ENCODE data around the gene ANKRD12. TPM values are rescaled to one million over a fixed set of nuclear protein-coding genes. Genes with fewer than 3 reads are reported as not detected.

ANKRD12 gene
- total RNA-seq, 1 donor from 2014 or later: 125 TPM

- intact Hi-C loops (cut with micrococcal nuclease): no loop called here
- TF ChIP-seq CTCF (IDR thresholded peaks at IDR 0.05): no peak
- ChIA-PET CTCF (no interaction called here), POLR2A (interaction anchor here (5.0 kb wide), 1 partner anchor 13 kb away, joined by 41 read pairs; the partner anchor contains the start of gene ANKRD12)
- ATAC-seq (ENCODE audit: low read depth) (no peak), DNase-seq (no peak)
- H3K27me3 Mint-ChIP-seq: no peaks in the 10 kb centered on the region
- no peaks in the 10 kb centered on the region for H3K9me3 Mint-ChIP-seq
- no peak overlapping the region for H3K27ac Mint-ChIP-seq
- no peak overlapping the region for H3K4me3 Mint-ChIP-seq
- H3K4me1 Mint-ChIP-seq: peaks cover 36% of the 10 kb centered on the region
- H3K36me3 Mint-ChIP-seq (ENCODE audit: low read depth): peaks cover 67% of the 10 kb centered on the region
Measured at GRCh38 chr18:9123520-9123919, 13.1 kb upstream of the ANKRD12 start.

GRCh38 chr18:9124824-9125223 is 11.8 kb upstream of the ANKRD12 start:
- Mint-ChIP-seq H3K9me3 (no peaks in the 10 kb centered on the region), H3K27me3 (no peaks in the 10 kb centered on the region), H3K36me3 (ENCODE audit: low read depth) (peaks cover 70% of the 10 kb centered on the region), H3K27ac (no peak overlapping the region), H3K4me1 (peaks cover 23% of the 10 kb centered on the region), H3K4me3 (no peak overlapping the region)
- POLR2A ChIA-PET: interaction anchor here (0.5 to 4.0 kb wide), 5 partner anchors 8 to 509 kb away, joined by 3 to 23 read pairs (median 5); partner anchors contain the start of genes ANKRD12 and NDUFV2
- no peak for TF ChIP-seq CTCF (IDR thresholded peaks at IDR 0.05)
- intact Hi-C loops (cut with micrococcal nuclease): no loop called here
- ATAC-seq (ENCODE audit: low read depth): no peak
- CTCF ChIA-PET: no interaction called here
- no peak for DNase-seq

GRCh38 chr18:9126337-9126736 is 10.2 kb upstream of the ANKRD12 start:
- ChIA-PET CTCF (no interaction called here), POLR2A (interaction anchor here (1.1 to 4.0 kb wide), 5 partner anchors 8 to 23 kb away, joined by 3 to 23 read pairs (median 4); partner anchors contain the start of gene ANKRD12)
- Mint-ChIP-seq H3K27ac (no peak overlapping the region), H3K27me3 (no peaks in the 10 kb centered on the region), H3K9me3 (no peaks in the 10 kb centered on the region), H3K36me3 (ENCODE audit: low read depth) (peaks cover 79% of the 10 kb centered on the region), H3K4me1 (peaks cover 10% of the 10 kb centered on the region), H3K4me3 (no peak overlapping the region)
- no peak for TF ChIP-seq CTCF (IDR thresholded peaks at IDR 0.05)
- DNase-seq: no peak
- intact Hi-C loops (cut with micrococcal nuclease): no loop called here
- ATAC-seq (ENCODE audit: low read depth): no peak

- no peaks in the 10 kb centered on the region for H3K9me3 Mint-ChIP-seq
- ChIA-PET POLR2A (interaction anchor here (0.6 kb wide), 1 partner anchor 13 kb away, joined by 4 read pairs; no protein-coding TSS in a partner anchor), CTCF (no interaction called here)
Measured at GRCh38 chr18:9130195-9130594, 6.4 kb upstream of the ANKRD12 start.

GRCh38 chr18:9130806-9131205 is 5.8 kb upstream of the ANKRD12 start:
- ChIA-PET CTCF (no interaction called here), POLR2A (interaction anchor here (11.4 kb wide), 1 partner anchor 16 kb away, joined by 257 read pairs; no protein-coding TSS in a partner anchor)
- TF ChIP-seq CTCF (IDR thresholded peaks at IDR 0.05): no peak
- peaks cover 83% of the 10 kb centered on the region for H3K36me3 Mint-ChIP-seq (ENCODE audit: low read depth)
- H3K9me3 Mint-ChIP-seq: no peaks in the 10 kb centered on the region
- no peaks in the 10 kb centered on the region for H3K27me3 Mint-ChIP-seq
- ATAC-seq (ENCODE audit: low read depth) (no peak), DNase-seq (no peak)
- no peak overlapping the region for H3K27ac Mint-ChIP-seq
- H3K4me3 Mint-ChIP-seq: no peak overlapping the region
- intact Hi-C loops (cut with micrococcal nuclease): no loop called here
- H3K4me1 Mint-ChIP-seq: peaks cover 24% of the 10 kb centered on the region

More at GRCh38 chr18:9130195-9130594, 6.4 kb upstream of the ANKRD12 start:
- Mint-ChIP-seq H3K4me1 (peaks cover 18% of the 10 kb centered on the region), H3K27ac (no peak overlapping the region), H3K27me3 (no peaks in the 10 kb centered on the region), H3K4me3 (no peak overlapping the region), H3K36me3 (ENCODE audit: low read depth) (peaks cover 84% of the 10 kb centered on the region)
- no peak for DNase-seq
- no peak for ATAC-seq (ENCODE audit: low read depth)
- intact Hi-C loops (cut with micrococcal nuclease): no loop called here
- no peak for TF ChIP-seq CTCF (IDR thresholded peaks at IDR 0.05)

Data from activated B cell treated with CpG ODN at 0.5 μM for 24 hours (primary cell).